DND-41 (cell line): ENCODE results near the gene PPP6R2.

Source experiments
- ATAC-seq: fragments of 200-7000 bp; cut with Tn5 transposase; 3 replicates; pipeline ENCODE4 v1.9.1; 2021; ENCODE audit warnings: low read depth; ENCODE audit not compliant: insufficient read depth
- DNase-seq: peaks from one replicate; pipeline ENCODE4 v3.0.0-alpha.2; 2020
- H2AFZ ChIP-seq: 2 replicates; pipeline ENCODE4 v1.6.0; 2012; ENCODE audit warnings: low read depth, low read length
- H3K27ac ChIP-seq: 2 replicates; pipeline ENCODE4 v1.5.1; 2012; ENCODE audit warnings: low read length, inconsistent platforms
- H3K27me3 ChIP-seq: fragments of 200-600 bp; sonication (generic); 2 replicates; pipeline ENCODE4 v1.6.0; 2012; ENCODE audit warnings: low read length, mild to moderate bottlenecking, inconsistent platforms; ENCODE audit not compliant: insufficient read depth, poor library complexity
- H3K36me3 ChIP-seq: 2 replicates; pipeline ENCODE4 v1.5.1; 2012; ENCODE audit warnings: low read length, inconsistent platforms; ENCODE audit not compliant: insufficient read depth
- H3K4me1 ChIP-seq: 2 replicates; pipeline ENCODE4 v1.5.1; 2012; ENCODE audit warnings: mild to moderate bottlenecking, low read length; ENCODE audit not compliant: insufficient read depth
- H3K4me2 ChIP-seq: 2 replicates; pipeline ENCODE4 v1.6.0; 2012; ENCODE audit warnings: mild to moderate bottlenecking, moderate library complexity, low read length, inconsistent platforms; ENCODE audit not compliant: insufficient read depth
- H3K4me3 ChIP-seq, 2 experiments: fragments of 200-600 bp in 1 of 2; shearing (Covaris generic) in 1 of 2; 2 replicates each; pipeline ENCODE4 v1.5.1; 2012 to 2016; ENCODE audit warnings: inconsistent platforms in 2 of 2, low read length in 2 of 2, mild to moderate bottlenecking in 2 of 2, low read depth in 1 of 2, moderate library complexity in 1 of 2
- H3K79me2 ChIP-seq: 2 replicates; pipeline ENCODE4 v1.6.0; 2012; ENCODE audit warnings: low read length, inconsistent platforms; ENCODE audit not compliant: insufficient read depth
- H3K9ac ChIP-seq: 2 replicates; pipeline ENCODE4 v1.6.0; 2012; ENCODE audit warnings: low read depth, mild to moderate bottlenecking, inconsistent platforms, low read length, moderate library complexity
- H3K9me3 ChIP-seq: 2 replicates; pipeline ENCODE4 v1.5.1; 2012; ENCODE audit warnings: low read length, moderate library complexity, mild to moderate bottlenecking, inconsistent platforms; ENCODE audit not compliant: insufficient read depth, severe bottlenecking
- H4K20me1 ChIP-seq: 2 replicates; pipeline ENCODE4 v1.6.0; 2012; ENCODE audit warnings: low read length; ENCODE audit not compliant: insufficient read depth
- CTCF ChIP-seq: IDR thresholded peaks from 2 replicates; pipeline ENCODE4 v1.5.1; 2012; ENCODE audit warnings: borderline replicate concordance, low read length, moderate library complexity, mild to moderate bottlenecking; ENCODE audit not compliant: poor library complexity, severe bottlenecking; ENCODE audit errors: extremely low read depth
- EZH2 ChIP-seq: IDR thresholded peaks from 3 replicates; pipeline ENCODE4 v1.6.1; 2012; ENCODE audit warnings: borderline replicate concordance, low read depth, mild to moderate bottlenecking, moderate library complexity, low read length, inconsistent platforms; ENCODE audit not compliant: severe bottlenecking

PPP6R2 gene

GRCh38 chr22:50301581-50301991 is 41.5 kb upstream of the PPP6R2 start:
- Histone ChIP-seq H4K20me1 (peaks cover 26% of the 10 kb centered on the region), H3K36me3 (no peaks in the 10 kb centered on the region), H3K27ac (no peak overlapping the region), H3K4me3 (no peak overlapping the region), H3K4me2 (no peak overlapping the region), H3K79me2 (no peaks in the 10 kb centered on the region), H3K4me1 (peaks cover 6% of the 10 kb centered on the region), H2AFZ (no peak overlapping the region), H3K9ac (no peak overlapping the region), H3K9me3 (no peaks in the 10 kb centered on the region), H3K27me3 (peaks cover 8% of the 10 kb centered on the region)
- ATAC-seq (no peak), DNase-seq (no peak)
- TF ChIP-seq CTCF (no peak), EZH2 (no peak)

GRCh38 chr22:50302041-50302541 is 41.0 kb upstream of the PPP6R2 start:
- H3K36me3 ChIP-seq = no peaks in the 10 kb centered on the region
- DNase-seq (no peak), ATAC-seq (no peak)
- no peak overlapping the region for H2AFZ ChIP-seq
- peaks cover 11% of the 10 kb centered on the region for H3K4me1 ChIP-seq
- H3K79me2 ChIP-seq = no peaks in the 10 kb centered on the region
- H3K27me3 ChIP-seq = peaks cover 13% of the 10 kb centered on the region
- H3K27ac ChIP-seq = no peak overlapping the region
- no peak overlapping the region for H3K4me2 ChIP-seq
- no peak for TF ChIP-seq CTCF
- no peak for TF ChIP-seq EZH2
- H3K4me3 ChIP-seq = no peak overlapping the region
- no peaks in the 10 kb centered on the region for H3K9me3 ChIP-seq
- H4K20me1 ChIP-seq = peaks cover 26% of the 10 kb centered on the region
- H3K9ac ChIP-seq = no peak overlapping the region

GRCh38 chr22:50302564-50302963 is 40.6 kb upstream of the PPP6R2 start:
- H3K27ac ChIP-seq = no peak overlapping the region
- DNase-seq (no peak), ATAC-seq (no peak)
- H3K79me2 ChIP-seq = no peaks in the 10 kb centered on the region
- H3K4me2 ChIP-seq = no peak overlapping the region
- peaks cover 25% of the 10 kb centered on the region for H4K20me1 ChIP-seq
- H3K9me3 ChIP-seq = no peaks in the 10 kb centered on the region
- H3K4me1 ChIP-seq = peaks cover 15% of the 10 kb centered on the region
- peaks cover 17% of the 10 kb centered on the region for H3K27me3 ChIP-seq
- no peak overlapping the region for H3K9ac ChIP-seq
- TF ChIP-seq EZH2 (no peak), CTCF (no peak)
- no peak overlapping the region for H3K4me3 ChIP-seq
- H3K36me3 ChIP-seq = no peaks in the 10 kb centered on the region
- H2AFZ ChIP-seq = no peak overlapping the region

GRCh38 chr22:50303515-50303847 is 39.6 kb upstream of the PPP6R2 start:
- Histone ChIP-seq H3K9ac (no peak overlapping the region), H4K20me1 (peaks cover 26% of the 10 kb centered on the region), H3K79me2 (no peaks in the 10 kb centered on the region), H3K4me3 (no peak overlapping the region), H3K4me1 (peaks cover 15% of the 10 kb centered on the region), H2AFZ (no peak overlapping the region), H3K27me3 (peaks cover 19% of the 10 kb centered on the region), H3K27ac (no peak overlapping the region), H3K36me3 (no peaks in the 10 kb centered on the region), H3K4me2 (no peak overlapping the region), H3K9me3 (no peaks in the 10 kb centered on the region)
- DNase-seq = no peak
- TF ChIP-seq CTCF (no peak), EZH2 (no peak)
- ATAC-seq = no peak
